Caco-2 (cell line): ENCODE measurements around the gene TBCC. TPM values are rescaled to one million over a fixed set of nuclear protein-coding genes. Genes with fewer than 3 reads are reported as not detected.
A peak's percentile ranks its signal among the peaks of the same experiment; 100 is the strongest.

Experiments
- BruUV-seq: library from RNA; stranded (reverse); fragments of 400-500 nt; replicated peaks from 2 replicates; lab custom pipeline; 2021; lab: Mats Ljungman, UMichigan
- CTCF ChIA-PET: fragments of 300-600 bp; sonication (Branson Sonifier 250); formaldehyde crosslinking; loops from one replicate; lab custom pipeline; 2022; ENCODE audit warnings: antibody characterized with exemption; lab: Charles Lee
- POLR2A ChIA-PET: fragments of 300-600 bp; sonication (Branson Sonifier 250); formaldehyde crosslinking; loops from one replicate; lab custom pipeline; 2022; ENCODE audit warnings: antibody characterized with exemption; lab: Charles Lee
- DNase-seq, 2 experiments: peaks; one replicate each; pipeline versions ENCODE4 v3.0.0 to v3.0.0-alpha.2; 2020 to 2022
- H3K27me3 ChIP-seq: replicated peaks from 2 replicates; pipeline ENCODE4 v1.6.0; 2011; ENCODE audit warnings: low read length; ENCODE audit not compliant: control insufficient read depth, insufficient read depth
- H3K36me3 ChIP-seq: 2 replicates; pipeline ENCODE4 v1.5.1; 2011; ENCODE audit warnings: low read length; ENCODE audit not compliant: control insufficient read depth, insufficient read depth
- H3K4me1 ChIP-seq: fragments of 250-450 bp; sonication (Bioruptor Pico); 2 replicates; pipeline ENCODE4 v1.5.1; 2020; ENCODE audit warnings: mild to moderate bottlenecking
- H3K4me3 ChIP-seq: 2 replicates; pipeline ENCODE4 v1.5.1; 2011; ENCODE audit warnings: low read depth, mild to moderate bottlenecking, control low read depth, low read length
- H3K9me3 ChIP-seq: fragments of 250-450 bp; sonication (Bioruptor Pico); 2 replicates; pipeline ENCODE4 v1.5.1; 2020; ENCODE audit warnings: mild to moderate bottlenecking, moderate library complexity
- H3K27ac Mint-ChIP-seq: one replicate; pipeline ENCODE4 v1.8.0; 2022; ENCODE audit warnings: mixed read lengths; ENCODE audit not compliant: unreplicated experiment
- H3K27me3 Mint-ChIP-seq: one replicate; pipeline ENCODE4 v1.8.0; 2022; ENCODE audit warnings: mixed read lengths; ENCODE audit not compliant: insufficient read depth, unreplicated experiment
- H3K36me3 Mint-ChIP-seq: one replicate; pipeline ENCODE4 v1.8.0; 2022; ENCODE audit warnings: mild to moderate bottlenecking, mixed read lengths; ENCODE audit not compliant: insufficient read depth, unreplicated experiment
- H3K4me1 Mint-ChIP-seq: one replicate; pipeline ENCODE4 v1.8.0; 2022; ENCODE audit warnings: low read depth, mixed read lengths; ENCODE audit not compliant: unreplicated experiment
- H3K4me3 Mint-ChIP-seq: one replicate; pipeline ENCODE4 v1.8.0; 2022; ENCODE audit warnings: mild to moderate bottlenecking, moderate library complexity, mixed read lengths; ENCODE audit not compliant: unreplicated experiment
- H3K9me3 Mint-ChIP-seq: one replicate; pipeline ENCODE4 v1.8.0; 2022; ENCODE audit warnings: mixed read lengths; ENCODE audit not compliant: unreplicated experiment
- CTCF ChIP-seq, 2 experiments: fragments of 200-600 bp in 1 of 2; IDR thresholded peaks; 1 replicate in 1 of 2; 2 replicates in 1 of 2; pipeline versions ENCODE4 v1.5.1 to v1.8.0; 2011 to 2022; ENCODE audit warnings: antibody characterized with exemption in 1 of 2, control low read depth in 1 of 2, inconsistent platforms in 1 of 2, low read depth in 1 of 2, low read length in 1 of 2, mild to moderate bottlenecking in 1 of 2, moderate library complexity in 1 of 2; ENCODE audit not compliant: insufficient read depth in 1 of 2, severe bottlenecking in 1 of 2, unreplicated experiment in 1 of 2
- intact Hi-C: fragments of 100-400 bp; cut with micrococcal nuclease; formaldehyde crosslinking; loops from one replicate; pipeline ENCODE4 v1.10.0; 2022; ENCODE audit not compliant: unreplicated experiment
- total RNA-seq: library from RNA; stranded (reverse); gene quantifications from 2 replicates; pipeline ENCODE4 v1.2.3, GENCODE V29; 2022

The TBCC gene
- total RNA-seq, 1 experiment from 2014 or later, result 20.4 TPM

GRCh38 chr6:42783177-42783875 is 37.4 kb upstream of the TBCC start:
- Histone ChIP-seq H3K27me3 (no peaks in the 10 kb centered on the region), H3K36me3 (no peaks in the 10 kb centered on the region), H3K4me3 (peak overlapping the region; percentile 88), H3K4me1 (peaks cover 28% of the 10 kb centered on the region), H3K9me3 (no peaks in the 10 kb centered on the region)
- ChIA-PET POLR2A (interaction anchor here (0.6 to 2.9 kb wide), 11 partner anchors 35 to 219 kb away, joined by 3 to 52 read pairs (median 4); partner anchors contain the start of genes RPL7L1, TBCC and UBR2), CTCF (interaction anchor here (0.6 to 0.7 kb wide), 3 partner anchors 28 to 733 kb away, joined by 4 to 5 read pairs (median 4); partner anchors contain the start of gene TAF8)
- no TSS peak for BruUV-seq
- no peaks in the 10 kb centered on the region for H3K9me3 Mint-ChIP-seq
- H3K27me3 Mint-ChIP-seq, result no peaks in the 10 kb centered on the region
- peaks cover 2% of the 10 kb centered on the region for H3K4me1 Mint-ChIP-seq
- intact Hi-C loops, result no loop called here
- DNase-seq, result peak; percentile 54 to 74
- peak overlapping the region; percentile 94 for H3K4me3 Mint-ChIP-seq
- TF ChIP-seq CTCF (IDR thresholded peaks at IDR 0.05; ENCODE audit: insufficient read depth in 1 of 2, low read depth in 1 of 2, low read length in 1 of 2, severe bottlenecking in 1 of 2, unreplicated experiment in 1 of 2), result no peak
- H3K27ac Mint-ChIP-seq, result peak overlapping the region; percentile 99
- H3K36me3 Mint-ChIP-seq, result peaks cover 39% of the 10 kb centered on the region

- no peaks in the 10 kb centered on the region for H3K9me3 Mint-ChIP-seq
- intact Hi-C loops, result loop anchor here (1.0 kb wide), 2 partner anchors 36 to 97 kb away; partner anchors contain the start of genes RPL7L1 and TBCC
- H3K27ac Mint-ChIP-seq, result peak overlapping the region; percentile 99
- Histone ChIP-seq H3K27me3 (no peaks in the 10 kb centered on the region), H3K9me3 (no peaks in the 10 kb centered on the region), H3K4me1 (peaks cover 31% of the 10 kb centered on the region), H3K36me3 (no peaks in the 10 kb centered on the region), H3K4me3 (peak overlapping the region; percentile 88)
- POLR2A ChIA-PET, result interaction anchor here (0.5 to 2.9 kb wide), 16 partner anchors 20 to 727 kb away, joined by 3 to 52 read pairs (median 4); partner anchors contain the start of genes KLHDC3, LRRC73, RPL7L1 and TBCC
- TF ChIP-seq CTCF (IDR thresholded peaks at IDR 0.05; ENCODE audit: insufficient read depth in 1 of 2, low read depth in 1 of 2, low read length in 1 of 2, severe bottlenecking in 1 of 2, unreplicated experiment in 1 of 2), result no peak
- CTCF ChIA-PET, result interaction anchor here (0.6 to 0.7 kb wide), 3 partner anchors 27 to 732 kb away, joined by 4 to 5 read pairs (median 4); partner anchors contain the start of gene TAF8
- no peaks in the 10 kb centered on the region for H3K27me3 Mint-ChIP-seq
- H3K36me3 Mint-ChIP-seq, result peaks cover 36% of the 10 kb centered on the region
- peak; percentile 73 to 80 for DNase-seq
- H3K4me3 Mint-ChIP-seq, result peak overlapping the region; percentile 94
- H3K4me1 Mint-ChIP-seq, result no peaks in the 10 kb centered on the region
- BruUV-seq, result no TSS peak
Observed at GRCh38 chr6:42782689-42783176, 36.8 kb upstream of the TBCC start.
